Measurements from ENCODE around the gene HBQ1. TPM values are rescaled to one million over a fixed set of nuclear protein-coding genes. Genes with fewer than 3 reads are reported as not detected.
"Not testable (repeated sequence)": the region's sequence is repeated elsewhere in the genome, so short reads cannot be mapped to it uniquely, and the experiment has no call there.

HBQ1 gene
- total and polyA plus RNA-seq, 2 of the 4 experiments (the other 2 are of a cell fraction), result 0.92 TPM; not detected in 1

GRCh38 chr16:170788-171187, 9.5 kb upstream of the HBQ1 start:
- Histone ChIP-seq H3K18ac (ENCODE audit: low read depth, low read length) (no peak overlapping the region), H4K8ac (ENCODE audit: low read depth in 2 of 2, low read length in 2 of 2) (no peak overlapping the region), H3K14ac (replicated peaks; ENCODE audit: low read depth, low read length) (no peak overlapping the region), H3K4ac (ENCODE audit: low read depth, low read length) (no peak overlapping the region), H4K20me1 (ENCODE audit: insufficient read depth, low read length) (peaks cover 6% of the 10 kb centered on the region; the same call in 1 of the 2 replicates), H4K91ac (ENCODE audit: insufficient read depth, low read depth, low read length) (no peak overlapping the region), H2AFZ (replicated peaks; ENCODE audit: low read length, poor library complexity) (no peak overlapping the region), H3K23ac (ENCODE audit: low read depth, low read length) (no peak overlapping the region), H2BK20ac (ENCODE audit: low read depth, low read length) (no peak overlapping the region), H3K9me1 (ENCODE audit: insufficient read depth, low read length) (0 out of 2 replicates have a peak, but pooled peaks cover 4% of the 10 kb centered on the region), H2AK5ac (ENCODE audit: low read depth, low read length) (no peak overlapping the region), H2AK9ac (replicated peaks; ENCODE audit: low read depth, low read length, poor library complexity) (no peak overlapping the region), H3K36me3 (ENCODE audit: control insufficient read depth, insufficient read depth, low read length) (no peaks in the 10 kb centered on the region), H4K5ac (ENCODE audit: low read depth, low read length) (no peak overlapping the region), H2BK5ac (ENCODE audit: low read depth, low read length, poor library complexity, severe bottlenecking) (no peak overlapping the region), H3K4me1 (ENCODE audit: control insufficient read depth, insufficient read depth, low read length) (no peaks in the 10 kb centered on the region), H2BK15ac (ENCODE audit: low read depth, low read length) (no peak overlapping the region), H3K27me3 (ENCODE audit: control insufficient read depth, insufficient read depth, low read length) (peaks cover 57% of the 10 kb centered on the region), H3K4me3 (ENCODE audit: insufficient read depth, low read depth, low read length) (no peak overlapping the region), H3K4me2 (ENCODE audit: low read depth, low read length) (no peak overlapping the region), H3K56ac (ENCODE audit: extremely low read depth, insufficient read depth, low read length) (no peak overlapping the region), H3K27ac (ENCODE audit: insufficient read depth, low read length) (no peak overlapping the region), H3K9me3 (ENCODE audit: control insufficient read depth, insufficient read depth, low read length) (peaks cover 2% of the 10 kb centered on the region), H2BK120ac (ENCODE audit: low read depth, low read length) (no peak overlapping the region), H3K79me1 (ENCODE audit: low read depth in 1 of 2, low read length in 2 of 2) (no peaks in the 10 kb centered on the region), H3K9ac (ENCODE audit: low read depth, low read length) (no peak overlapping the region)
- no peak for TF ChIP-seq RAD21 (IDR thresholded peaks at IDR 0.05; ENCODE audit: low read length)
- in situ Hi-C loops (cut with MboI; ENCODE audit: low sequenced_read_pairs) (no loop called here), intact Hi-C loops (cut with micrococcal nuclease) (no loop called here), dilution Hi-C loops (cut with HindIII; ENCODE audit: low sequenced_read_pairs, unreplicated experiment) (no loop called here)
- no TSS peak for BruUV-seq (replicated peaks)
- ChIA-PET CTCF (no interaction called here), POLR2A (ENCODE audit: unreplicated experiment) (no interaction called here)
- no peak for DNase-seq
- WGBS, 2 experiments (ENCODE audit: extremely low coverage in 2 of 2, insufficient read length in 1 of 2), result no CpG with 5 or more reads among the region's 1 CpG
- ATAC-seq (ENCODE audit: low read depth), result no peak

GRCh38 chr16:172374-172941, 7.8 kb upstream of the HBQ1 start, which contains the start of gene HBA2:
TSS of gene HBA2 (plus strand) at chr16:172876. CDS start at chr16:172913, 37 bp downstream.
- H4K91ac ChIP-seq (ENCODE audit: insufficient read depth, low read depth, low read length); intact Hi-C loops (cut with micrococcal nuclease); H3K9me3 ChIP-seq (ENCODE audit: control insufficient read depth, insufficient read depth, low read length); H4K8ac ChIP-seq (ENCODE audit: low read depth in 2 of 2, low read length in 2 of 2); H2BK15ac ChIP-seq (ENCODE audit: low read depth, low read length); H2BK5ac ChIP-seq (ENCODE audit: low read depth, low read length, poor library complexity, severe bottlenecking); H2BK20ac ChIP-seq (ENCODE audit: low read depth, low read length); BruUV-seq (replicated peaks); H3K4ac ChIP-seq (ENCODE audit: low read depth, low read length); H2AK9ac ChIP-seq (replicated peaks; ENCODE audit: low read depth, low read length, poor library complexity); ATAC-seq (ENCODE audit: low read depth); H3K23ac ChIP-seq (ENCODE audit: low read depth, low read length); dilution Hi-C loops (cut with HindIII; ENCODE audit: low sequenced_read_pairs, unreplicated experiment); H3K79me1 ChIP-seq (ENCODE audit: low read depth in 1 of 2, low read length in 2 of 2); H3K27ac ChIP-seq (ENCODE audit: insufficient read depth, low read length); H3K9ac ChIP-seq (ENCODE audit: low read depth, low read length); in situ Hi-C loops (cut with MboI; ENCODE audit: low sequenced_read_pairs); H2AFZ ChIP-seq (replicated peaks; ENCODE audit: low read length, poor library complexity); DNase-seq; CTCF ChIA-PET; H3K9me1 ChIP-seq (ENCODE audit: insufficient read depth, low read length); H3K18ac ChIP-seq (ENCODE audit: low read depth, low read length); H3K4me1 ChIP-seq (ENCODE audit: control insufficient read depth, insufficient read depth, low read length); H2AK5ac ChIP-seq (ENCODE audit: low read depth, low read length); H3K4me2 ChIP-seq (ENCODE audit: low read depth, low read length); H2BK120ac ChIP-seq (ENCODE audit: low read depth, low read length); H3K14ac ChIP-seq (replicated peaks; ENCODE audit: low read depth, low read length); H3K36me3 ChIP-seq (ENCODE audit: control insufficient read depth, insufficient read depth, low read length); POLR2A ChIA-PET (ENCODE audit: unreplicated experiment); H4K5ac ChIP-seq (ENCODE audit: low read depth, low read length); H3K4me3 ChIP-seq (ENCODE audit: insufficient read depth, low read depth, low read length); H3K56ac ChIP-seq (ENCODE audit: extremely low read depth, insufficient read depth, low read length); H4K20me1 ChIP-seq (ENCODE audit: insufficient read depth, low read length): not testable (repeated sequence)
- H3K27me3 ChIP-seq (ENCODE audit: control insufficient read depth, insufficient read depth, low read length), result peaks cover 45% of the 10 kb centered on the region
- no CpG with 5 or more reads among the region's 74 CpGs for WGBS, 2 experiments (ENCODE audit: extremely low coverage in 2 of 2, insufficient read length in 1 of 2)

All from IMR-90 (cell line).